Loucy (cell line): ENCODE measurements around the gene AUNIP.

ENCODE experiments used
- EZH2phosphoT487 ChIP-seq: fragments of 200-600 bp; IDR thresholded peaks from 2 replicates; pipeline ENCODE4 v1.6.1; 2018; ENCODE audit warnings: antibody characterized with exemption, mild to moderate bottlenecking, moderate library complexity, borderline replicate concordance
- TF ChIP-seq, protein P1 (sequence below): fragments of 200-600 bp; sonication (generic); conservative IDR thresholded peaks from 2 replicates; pipeline ENCODE4 v1.5.1; 2014; ENCODE audit warnings: mild to moderate bottlenecking, antibody characterized with exemption, low read length

DNA sequence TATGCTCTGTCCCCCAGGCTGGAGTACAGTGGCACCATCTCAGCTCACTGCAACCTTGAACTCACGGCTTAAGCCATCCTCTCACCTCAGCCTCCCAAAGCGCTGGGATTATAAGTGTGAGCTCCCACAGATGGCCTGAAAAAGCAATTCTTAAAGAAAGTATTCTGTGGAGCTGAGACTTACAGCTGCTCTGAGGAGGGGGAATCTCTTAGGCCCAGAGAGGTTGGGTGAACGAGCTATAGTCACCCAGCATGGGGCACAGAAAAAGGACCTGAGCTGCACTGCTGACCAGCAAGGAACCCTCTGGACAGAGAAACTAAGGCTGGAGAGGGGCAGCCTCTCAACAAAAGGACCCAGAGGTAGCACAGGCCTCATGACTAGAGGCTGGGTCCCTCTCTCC, 15.0 kb upstream of the AUNIP start:
- TF ChIP-seq, protein P1, sequence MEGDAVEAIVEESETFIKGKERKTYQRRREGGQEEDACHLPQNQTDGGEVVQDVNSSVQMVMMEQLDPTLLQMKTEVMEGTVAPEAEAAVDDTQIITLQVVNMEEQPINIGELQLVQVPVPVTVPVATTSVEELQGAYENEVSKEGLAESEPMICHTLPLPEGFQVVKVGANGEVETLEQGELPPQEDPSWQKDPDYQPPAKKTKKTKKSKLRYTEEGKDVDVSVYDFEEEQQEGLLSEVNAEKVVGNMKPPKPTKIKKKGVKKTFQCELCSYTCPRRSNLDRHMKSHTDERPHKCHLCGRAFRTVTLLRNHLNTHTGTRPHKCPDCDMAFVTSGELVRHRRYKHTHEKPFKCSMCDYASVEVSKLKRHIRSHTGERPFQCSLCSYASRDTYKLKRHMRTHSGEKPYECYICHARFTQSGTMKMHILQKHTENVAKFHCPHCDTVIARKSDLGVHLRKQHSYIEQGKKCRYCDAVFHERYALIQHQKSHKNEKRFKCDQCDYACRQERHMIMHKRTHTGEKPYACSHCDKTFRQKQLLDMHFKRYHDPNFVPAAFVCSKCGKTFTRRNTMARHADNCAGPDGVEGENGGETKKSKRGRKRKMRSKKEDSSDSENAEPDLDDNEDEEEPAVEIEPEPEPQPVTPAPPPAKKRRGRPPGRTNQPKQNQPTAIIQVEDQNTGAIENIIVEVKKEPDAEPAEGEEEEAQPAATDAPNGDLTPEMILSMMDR = no peak
- TF ChIP-seq EZH2phosphoT487 = no peak
